Neutrophil (primary cell): Measurements from ENCODE around the gene KLHL29.

Source experiments
- H3K27ac ChIP-seq: fragments of 200-600 bp; sonication (generic); 2 replicates; pipeline ENCODE4 v1.5.1; 2016; ENCODE audit warnings: mild to moderate bottlenecking, moderate library complexity
- H3K27me3 ChIP-seq: fragments of 200-600 bp; sonication (generic); 2 replicates; pipeline ENCODE4 v1.6.0; 2016; ENCODE audit warnings: mild to moderate bottlenecking
- H3K36me3 ChIP-seq: fragments of 200-600 bp; sonication (generic); 2 replicates; pipeline ENCODE4 v1.5.1; 2017
- H3K4me1 ChIP-seq, 2 experiments: fragments of 200-600 bp in 1 of 2; sonication (generic) in 1 of 2; 1 replicate in 1 of 2; 2 replicates in 1 of 2; pipeline versions ENCODE4 v1.5.1 to v1.6.1; 2013 to 2016; ENCODE audit warnings: low read depth in 1 of 2, low read length in 1 of 2, mild to moderate bottlenecking in 1 of 2, moderate library complexity in 1 of 2; ENCODE audit not compliant: control insufficient read depth in 1 of 2, insufficient read depth in 1 of 2
- H3K4me3 ChIP-seq, 2 experiments: fragments of 200-600 bp in 1 of 2; sonication (generic) in 1 of 2; 1 replicate in 1 of 2; 2 replicates in 1 of 2; pipeline ENCODE4 v1.5.1; 2013 to 2016; ENCODE audit warnings: low read depth in 1 of 2, low read length in 1 of 2, mild to moderate bottlenecking in 1 of 2, moderate library complexity in 1 of 2
- H3K9me3 ChIP-seq: fragments of 200-600 bp; sonication (generic); 2 replicates; pipeline ENCODE4 v1.5.1; 2016
- CTCF ChIP-seq: fragments of 200-600 bp; sonication (generic); IDR thresholded peaks from 2 replicates; pipeline ENCODE4 v1.5.1; 2016; ENCODE audit warnings: antibody characterized with exemption

The KLHL29 gene

GRCh38 chr2:23662466-23662865 is 277.5 kb downstream of the KLHL29 start:
- no peak for TF ChIP-seq CTCF
- H3K36me3 ChIP-seq = no peaks in the 10 kb centered on the region
- H3K27ac ChIP-seq = no peak overlapping the region
- no peaks in the 10 kb centered on the region for H3K4me1 ChIP-seq
- no peak overlapping the region for H3K4me3 ChIP-seq
- peaks cover 54% of the 10 kb centered on the region for H3K27me3 ChIP-seq
- H3K9me3 ChIP-seq = no peaks in the 10 kb centered on the region

DNA sequence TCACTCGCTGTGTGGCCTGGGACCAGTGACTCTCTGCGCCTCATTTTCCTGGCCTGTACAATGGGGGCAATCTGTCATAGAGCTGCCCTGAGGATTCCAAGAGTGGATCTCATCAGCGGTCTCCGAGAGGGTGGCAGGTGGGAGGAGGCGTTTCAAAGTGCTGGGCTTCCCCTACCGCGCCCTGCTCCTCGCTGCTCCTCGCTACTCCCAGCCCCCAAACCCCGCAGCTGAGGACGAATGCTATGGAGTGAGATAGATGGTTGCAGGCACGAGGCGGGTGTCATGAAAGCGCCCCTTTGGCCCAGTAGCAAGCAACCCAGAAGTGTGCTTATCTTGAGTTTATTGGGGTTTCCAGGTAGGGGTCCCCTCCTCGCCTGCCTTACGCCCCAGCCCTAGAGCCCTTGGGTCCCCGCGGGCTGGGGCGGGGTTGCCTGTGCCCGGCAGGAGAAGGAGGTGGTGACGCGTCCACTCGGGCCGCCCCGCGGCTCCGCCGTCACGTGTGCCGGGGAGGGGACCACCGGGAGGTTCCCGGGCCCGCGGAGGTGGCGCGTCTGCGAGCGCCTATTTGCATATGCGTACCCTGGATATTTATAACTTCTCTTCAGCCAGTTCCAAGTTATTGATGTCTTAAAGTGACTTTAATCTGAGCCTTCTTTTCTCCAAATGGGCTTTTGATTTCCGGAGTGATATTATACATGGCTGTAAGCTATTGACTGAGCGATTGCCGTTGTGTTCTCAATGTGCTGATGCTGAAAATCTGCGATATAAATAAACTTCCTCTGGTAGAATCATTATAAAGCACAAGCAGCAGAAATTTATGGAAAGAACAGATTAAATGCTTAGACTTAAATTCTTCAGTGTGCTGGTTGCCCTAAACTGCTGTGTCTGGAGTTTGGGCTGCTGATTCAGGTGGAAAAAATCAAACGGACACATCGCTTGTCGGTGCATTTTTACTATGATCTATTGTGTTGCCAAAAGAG is 278.3 kb downstream of the KLHL29 start:
- no peak overlapping the region for H3K4me3 ChIP-seq
- H3K9me3 ChIP-seq = no peaks in the 10 kb centered on the region
- no peak overlapping the region for H3K27ac ChIP-seq
- H3K36me3 ChIP-seq = no peaks in the 10 kb centered on the region
- TF ChIP-seq CTCF = no peak
- H3K4me1 ChIP-seq = no peaks in the 10 kb centered on the region
- peaks cover 46% of the 10 kb centered on the region for H3K27me3 ChIP-seq

- Histone ChIP-seq H3K27me3 (peaks cover 40% of the 10 kb centered on the region), H3K36me3 (no peaks in the 10 kb centered on the region), H3K9me3 (no peaks in the 10 kb centered on the region), H3K27ac (no peak overlapping the region), H3K4me1 (no peaks in the 10 kb centered on the region), H3K4me3 (no peak overlapping the region)
- no peak for TF ChIP-seq CTCF
These were observed 279.2 kb downstream of the KLHL29 start for GRCh38 chr2:23664066-23664788.

DNA sequence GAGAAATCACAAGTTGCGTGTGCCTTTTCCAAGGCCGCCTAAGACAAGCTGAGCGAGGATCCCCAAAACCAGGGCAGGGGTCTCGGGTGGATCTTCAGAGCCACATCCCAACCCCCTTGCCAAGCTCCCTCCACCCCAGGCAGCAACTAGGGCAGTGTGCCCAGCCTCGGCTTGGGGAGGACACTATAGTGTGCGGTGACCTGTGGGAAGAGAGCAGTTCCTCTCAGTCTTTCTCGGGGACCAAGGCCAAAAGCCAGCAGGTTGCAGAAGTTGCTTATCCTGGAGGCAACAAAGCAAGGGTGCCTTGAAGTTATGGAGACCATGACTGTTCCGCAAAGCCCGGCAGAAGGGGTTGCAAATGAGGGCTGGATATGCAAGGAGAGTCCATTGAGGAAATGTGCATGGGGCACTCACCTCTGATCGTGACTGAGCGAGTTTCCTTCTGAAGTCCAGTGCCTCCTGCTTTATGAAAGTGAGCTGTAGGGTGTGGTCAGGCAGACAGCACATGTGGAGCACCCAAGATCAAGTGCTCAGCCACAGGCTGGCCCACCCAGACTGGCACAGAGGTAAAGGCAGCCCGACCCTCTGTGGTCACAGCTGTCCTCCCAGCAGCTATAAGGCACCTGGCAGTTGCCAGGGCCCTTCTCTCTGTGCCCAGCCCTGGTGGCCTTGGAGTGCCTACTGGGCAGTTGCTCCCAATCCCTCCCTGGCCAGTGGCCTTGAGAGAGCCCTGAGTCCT is 281.4 kb downstream of the KLHL29 start:
- Histone ChIP-seq H3K27me3 (peaks cover 39% of the 10 kb centered on the region), H3K36me3 (no peaks in the 10 kb centered on the region), H3K9me3 (no peaks in the 10 kb centered on the region), H3K27ac (no peak overlapping the region), H3K4me3 (no peak overlapping the region), H3K4me1 (no peaks in the 10 kb centered on the region)
- TF ChIP-seq CTCF = no peak

GRCh38 chr2:23666980-23667357 is 282.0 kb downstream of the KLHL29 start:
- Histone ChIP-seq H3K27ac (no peak overlapping the region), H3K4me3 (no peak overlapping the region), H3K36me3 (no peaks in the 10 kb centered on the region), H3K27me3 (peaks cover 33% of the 10 kb centered on the region), H3K9me3 (no peaks in the 10 kb centered on the region), H3K4me1 (no peaks in the 10 kb centered on the region)
- TF ChIP-seq CTCF = no peak
